Esophagus squamous epithelium (tissue), 5 donors: Measurements from ENCODE around the gene RNF32. TPM values are rescaled to one million over a fixed set of nuclear protein-coding genes. Genes with fewer than 3 reads are reported as not detected.

Experiments
- DNase-seq: peaks from one replicate; lab custom pipeline; 2025; lab: John Stamatoyannopoulos, UW
- H3K27ac ChIP-seq, 4 donors: fragments of 200-600 bp; sonication (generic); one replicate each; pipeline ENCODE4 v1.5.1; 2016 to 2019; ENCODE audit warnings: mild to moderate bottlenecking in 1 of 4
- H3K27me3 ChIP-seq, 4 donors: fragments of 200-600 bp; sonication (generic); 1 replicate in 3 of 4; 2 replicates in 1 of 4; pipeline versions ENCODE4 v1.5.1 to v1.6.0; 2017 to 2021; ENCODE audit warnings: antibody characterized with exemption in 1 of 4
- H3K36me3 ChIP-seq, 3 donors: fragments of 200-600 bp; sonication (generic); one replicate each; pipeline ENCODE4 v1.5.1; 2016 to 2019
- H3K4me1 ChIP-seq, 3 donors: fragments of 200-600 bp; sonication (generic); one replicate each; pipeline ENCODE4 v1.5.1; 2017 to 2019
- H3K4me3 ChIP-seq, 4 donors: fragments of 200-600 bp; sonication (generic); 1 replicate in 3 of 4; 2 replicates in 1 of 4; pipeline ENCODE4 v1.5.1; 2016 to 2019; ENCODE audit warnings: mild to moderate bottlenecking in 2 of 4, moderate library complexity in 1 of 4
- H3K9me3 ChIP-seq, 3 donors: fragments of 200-600 bp; sonication (generic); one replicate each; pipeline ENCODE4 v1.5.1; 2016 to 2019
- POLR2A ChIP-seq, 4 donors: fragments of 450-650 bp; IDR thresholded peaks; one replicate each; pipeline ENCODE4 v1.6.1; 2017; ENCODE audit warnings: antibody characterized with exemption in 4 of 4, mild to moderate bottlenecking in 4 of 4, moderate library complexity in 3 of 4
- WGBS, 2 donors: methylation state at CpG; one replicate each; pipeline ENCODE4 v1.1.5; 2018; 5-methylcytosine and 5-hydroxymethylcytosine counted together
- intact Hi-C: fragments of 100-400 bp; cut with DNase I; formaldehyde crosslinking; loops from one replicate; pipeline ENCODE4 v1.15.0; 2022
- total RNA-seq, 4 donors: library from RNA; depleted of rRNA; stranded (reverse); fragments of >200 nt; gene quantifications; one replicate each; pipeline ENCODE4 v1.1.0, GENCODE V29; 2016
- TF ChIP-seq, protein P1 (sequence below), 6 experiments: fragments of 450-650 bp in 4 of 6; fragments of 200-600 bp in 2 of 6; sonication (generic) in 2 of 6; IDR thresholded peaks; one replicate each; pipeline ENCODE4 v1.5.1; 2016 to 2019; ENCODE audit warnings: antibody characterized with exemption in 6 of 6, mild to moderate bottlenecking in 4 of 6, moderate library complexity in 4 of 6
- donor health status: DM: yes; HTN: yes; CAD: no.

RNF32 gene
- total RNA-seq, 4 donors from 2014 or later: 0.64 to 1.7 (median 0.66) TPM; not detected in 1

DNA sequence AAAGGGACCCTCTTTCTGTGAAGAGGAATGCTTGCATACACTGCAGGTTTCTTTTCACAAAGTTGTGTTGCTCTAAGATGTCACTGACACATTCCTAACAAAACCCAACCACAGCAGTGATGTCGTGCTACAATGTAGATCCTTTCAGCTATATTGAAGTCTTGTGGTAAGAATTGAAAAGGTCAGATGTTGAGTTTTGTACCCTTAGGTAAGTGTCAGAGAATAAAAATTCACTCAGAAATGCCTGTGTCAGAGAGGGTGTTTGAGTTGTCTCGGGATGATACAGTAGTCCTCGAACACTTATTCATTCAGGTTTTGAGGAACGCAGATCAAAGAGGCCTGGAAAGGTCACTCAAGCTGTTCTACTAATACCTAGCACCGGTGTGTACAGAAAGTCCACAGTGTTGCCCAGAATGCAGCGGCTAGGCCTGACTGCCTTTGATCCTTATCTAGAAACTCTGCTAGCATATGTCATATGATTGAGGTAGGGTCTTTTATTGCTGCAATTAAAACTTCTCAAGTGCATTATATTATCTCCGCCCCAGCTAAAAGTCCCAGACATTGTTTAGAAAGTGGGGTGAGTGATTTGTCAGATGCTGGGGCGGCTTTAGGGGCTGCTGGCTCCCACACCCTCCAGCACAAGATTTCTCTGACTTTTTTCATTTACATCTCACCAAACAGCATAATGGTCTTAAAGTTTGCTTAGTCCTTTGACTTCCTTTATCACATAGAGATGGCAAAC lies 26.0 kb downstream of the RNF32 start:
- Histone ChIP-seq H3K9me3 (no peaks in the 10 kb centered on the region), H3K27ac (no peak overlapping the region), H3K4me1 (peaks cover 0 to 4% (median 0%) of the 10 kb centered on the region in 3 donors), H3K27me3 (no peaks in the 10 kb centered on the region), H3K36me3 (peaks cover 0 to 22% (median 0%) of the 10 kb centered on the region in 3 donors), H3K4me3 (no peak overlapping the region)
- DNase-seq: no peak
- TF ChIP-seq, protein P1, sequence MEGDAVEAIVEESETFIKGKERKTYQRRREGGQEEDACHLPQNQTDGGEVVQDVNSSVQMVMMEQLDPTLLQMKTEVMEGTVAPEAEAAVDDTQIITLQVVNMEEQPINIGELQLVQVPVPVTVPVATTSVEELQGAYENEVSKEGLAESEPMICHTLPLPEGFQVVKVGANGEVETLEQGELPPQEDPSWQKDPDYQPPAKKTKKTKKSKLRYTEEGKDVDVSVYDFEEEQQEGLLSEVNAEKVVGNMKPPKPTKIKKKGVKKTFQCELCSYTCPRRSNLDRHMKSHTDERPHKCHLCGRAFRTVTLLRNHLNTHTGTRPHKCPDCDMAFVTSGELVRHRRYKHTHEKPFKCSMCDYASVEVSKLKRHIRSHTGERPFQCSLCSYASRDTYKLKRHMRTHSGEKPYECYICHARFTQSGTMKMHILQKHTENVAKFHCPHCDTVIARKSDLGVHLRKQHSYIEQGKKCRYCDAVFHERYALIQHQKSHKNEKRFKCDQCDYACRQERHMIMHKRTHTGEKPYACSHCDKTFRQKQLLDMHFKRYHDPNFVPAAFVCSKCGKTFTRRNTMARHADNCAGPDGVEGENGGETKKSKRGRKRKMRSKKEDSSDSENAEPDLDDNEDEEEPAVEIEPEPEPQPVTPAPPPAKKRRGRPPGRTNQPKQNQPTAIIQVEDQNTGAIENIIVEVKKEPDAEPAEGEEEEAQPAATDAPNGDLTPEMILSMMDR (IDR thresholded peaks at IDR 0.05): no peak
- TF ChIP-seq POLR2A (IDR thresholded peaks at IDR 0.05): no peak
- 77 to 82% methylated on average over 8 of the region's 8 CpGs for WGBS, 2 donors
- intact Hi-C loops: no loop called here

DNA sequence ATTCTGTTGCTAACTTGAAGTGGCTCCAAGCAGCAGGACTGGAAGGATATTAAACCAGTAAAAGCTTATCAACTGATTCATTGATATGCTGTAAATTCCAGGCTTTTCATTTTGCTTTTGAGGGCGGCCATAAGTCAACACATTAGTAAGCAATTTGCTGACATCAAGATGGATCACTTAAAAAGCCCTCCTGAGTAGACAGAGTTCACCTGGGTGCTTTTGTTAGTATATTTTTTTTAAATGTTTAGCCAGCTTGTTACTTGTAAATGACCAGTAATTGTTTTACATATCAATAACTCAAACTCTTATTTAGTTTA lies 26.5 kb downstream of the RNF32 start:
- Histone ChIP-seq H3K4me1 (peaks cover 0 to 4% (median 0%) of the 10 kb centered on the region in 3 donors), H3K36me3 (peaks cover 0 to 27% (median 0%) of the 10 kb centered on the region in 3 donors), H3K27ac (no peak overlapping the region), H3K4me3 (no peak overlapping the region), H3K9me3 (no peaks in the 10 kb centered on the region), H3K27me3 (no peaks in the 10 kb centered on the region)
- 67 to 75% methylated on average over 1 of the region's 1 CpG for WGBS, 2 donors
- no peak for DNase-seq
- TF ChIP-seq POLR2A (IDR thresholded peaks at IDR 0.05): no peak
- TF ChIP-seq, protein P1 (IDR thresholded peaks at IDR 0.05): no peak
- intact Hi-C loops: no loop called here

DNA sequence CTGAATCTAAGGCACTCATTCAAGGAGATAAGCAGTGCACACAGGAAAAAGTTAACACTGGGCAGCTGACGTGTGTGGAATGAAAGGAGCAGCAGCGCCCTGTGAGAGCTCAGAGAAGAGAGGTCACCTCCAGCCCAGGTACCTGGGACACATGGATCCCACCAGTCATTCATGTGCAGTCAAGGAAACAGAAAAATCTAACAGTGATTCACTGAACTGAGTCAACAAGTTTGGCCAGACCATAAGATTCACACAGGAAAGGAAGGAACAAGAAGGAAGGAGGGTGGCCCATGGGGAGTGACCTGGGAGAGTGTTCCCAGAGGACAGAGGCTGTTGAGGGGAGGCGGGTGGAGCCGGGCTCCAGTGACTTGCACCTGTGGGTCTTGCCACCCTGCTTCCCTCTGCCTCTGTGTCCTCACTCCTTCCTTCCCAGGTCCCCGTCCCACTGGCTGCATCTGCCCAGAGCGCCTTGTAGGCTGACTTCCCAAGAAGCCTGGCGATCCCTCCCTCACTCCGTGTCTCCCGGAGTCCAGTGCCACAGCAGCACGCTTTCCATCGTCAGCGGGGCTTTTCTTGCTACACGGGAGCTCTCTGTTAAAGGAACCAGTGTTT lies 27.7 kb downstream of the RNF32 start:
- peaks cover 0 to 35% (median 0%) of the 10 kb centered on the region in 3 donors for H3K36me3 ChIP-seq
- H3K27ac ChIP-seq: no peak overlapping the region
- WGBS, 2 donors: 91 to 93% methylated on average over 11 of the region's 13 CpGs
- H3K27me3 ChIP-seq: no peaks in the 10 kb centered on the region
- DNase-seq: no peak
- intact Hi-C loops: no loop called here
- H3K4me3 ChIP-seq: no peak overlapping the region
- TF ChIP-seq POLR2A (IDR thresholded peaks at IDR 0.05): no peak
- TF ChIP-seq, protein P1 (IDR thresholded peaks at IDR 0.05): no peak
- H3K9me3 ChIP-seq: no peaks in the 10 kb centered on the region
- peaks cover 0 to 4% (median 0%) of the 10 kb centered on the region in 3 donors for H3K4me1 ChIP-seq

DNA sequence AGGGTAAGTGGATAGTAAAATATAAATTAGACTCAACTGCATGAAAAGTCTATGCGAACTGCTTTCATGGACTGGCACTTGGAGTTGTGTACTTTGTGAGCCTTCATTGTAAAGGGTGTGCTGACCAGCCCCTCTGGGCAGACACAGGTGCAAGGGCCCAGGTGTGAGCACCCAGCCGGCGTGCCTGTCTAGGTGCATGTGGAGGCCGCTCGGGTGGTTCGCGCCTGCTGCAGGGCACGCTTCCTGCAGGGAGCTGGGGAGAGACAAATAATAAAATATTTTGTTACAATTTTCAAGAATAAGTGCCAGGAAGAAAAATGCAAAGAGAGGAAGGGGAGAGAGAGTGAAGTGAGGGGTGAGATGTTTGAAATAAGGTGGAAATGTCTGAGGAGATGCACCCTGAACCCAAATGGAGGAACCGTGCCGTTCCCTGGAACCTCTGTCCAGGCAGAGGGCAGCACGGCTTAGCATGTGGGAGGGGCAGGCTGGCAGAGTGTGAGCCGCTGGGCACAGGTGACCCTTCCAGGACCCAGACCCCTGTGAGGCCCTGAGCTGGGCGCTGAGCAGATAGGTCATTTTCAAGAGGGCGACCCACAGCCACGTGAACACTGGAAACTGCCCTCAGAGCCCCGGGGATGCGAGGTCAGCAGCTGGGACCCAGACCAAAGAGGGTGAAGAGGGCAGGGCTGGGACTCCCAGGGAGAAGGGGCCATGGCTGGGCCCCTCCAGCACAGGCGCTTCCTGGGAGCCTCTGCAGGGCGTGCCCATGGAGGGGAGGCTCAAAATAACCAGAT lies 28.7 kb downstream of the RNF32 start:
- Histone ChIP-seq H3K9me3 (no peaks in the 10 kb centered on the region), H3K4me3 (no peak overlapping the region), H3K36me3 (peaks cover 0 to 38% (median 0%) of the 10 kb centered on the region in 3 donors), H3K4me1 (peaks cover 0 to 4% (median 0%) of the 10 kb centered on the region in 3 donors), H3K27me3 (no peaks in the 10 kb centered on the region), H3K27ac (no peak overlapping the region)
- DNase-seq: no peak
- WGBS, 2 donors: 92 to 94% methylated on average over 8 to 12 of the region's 19 CpGs
- no peak for TF ChIP-seq POLR2A (IDR thresholded peaks at IDR 0.05)
- TF ChIP-seq, protein P1 (IDR thresholded peaks at IDR 0.05): no peak
- intact Hi-C loops: no loop called here
